ENCODE results near the gene FNBP1.
A peak's percentile ranks its signal among the peaks of the same experiment; 100 is the strongest.
"Not testable (repeated sequence)": the region's sequence is repeated elsewhere in the genome, so short reads cannot be mapped to it uniquely, and the experiment has no call there.

Gene FNBP1

GRCh38 chr9:129999141-129999510, 43.9 kb downstream of the FNBP1 start:
- H3K4me3 ChIP-seq (replicated peaks; ENCODE audit: low read depth, low read length) = no peak overlapping the region

GRCh38 chr9:129998491-129999140, 44.4 kb downstream of the FNBP1 start:
- DNase-seq (ENCODE audit: low read depth) = no peak
- no peak for TF ChIP-seq CTCF (IDR thresholded peaks at IDR 0.05; ENCODE audit: low read length, missing control alignments)
- no peak overlapping the region for H3K4me3 ChIP-seq (replicated peaks; ENCODE audit: low read depth, low read length)

More at GRCh38 chr9:129999141-129999510, 43.9 kb downstream of the FNBP1 start:
- TF ChIP-seq CTCF (IDR thresholded peaks at IDR 0.05; ENCODE audit: low read length, missing control alignments) = no peak
- DNase-seq (ENCODE audit: low read depth) = no peak

GRCh38 chr9:129997706-129998105, 45.3 kb downstream of the FNBP1 start:
- not testable (repeated sequence) for H3K4me3 ChIP-seq (replicated peaks; ENCODE audit: low read depth, low read length); DNase-seq (ENCODE audit: low read depth)

GRCh38 chr9:129996161-129996830, 46.7 kb downstream of the FNBP1 start:
- no peak for TF ChIP-seq CTCF (IDR thresholded peaks at IDR 0.05; ENCODE audit: low read length, missing control alignments)
- H3K4me3 ChIP-seq (replicated peaks; ENCODE audit: low read depth, low read length) = no peak overlapping the region

GRCh38 chr9:129995409-129996160, 47.4 kb downstream of the FNBP1 start:
- DNase-seq (ENCODE audit: low read depth) = peak; percentile 45
- no peak for TF ChIP-seq CTCF (IDR thresholded peaks at IDR 0.05; ENCODE audit: low read length, missing control alignments)
- H3K4me3 ChIP-seq (replicated peaks; ENCODE audit: low read depth, low read length) = no peak overlapping the region

More at GRCh38 chr9:129996161-129996830, 46.7 kb downstream of the FNBP1 start:
- DNase-seq (ENCODE audit: low read depth) = no peak

- DNase-seq (ENCODE audit: low read depth) = no peak
- no peak overlapping the region for H3K4me3 ChIP-seq (replicated peaks; ENCODE audit: low read depth, low read length)
- no peak for TF ChIP-seq CTCF (IDR thresholded peaks at IDR 0.05; ENCODE audit: low read length, missing control alignments)
Measured at GRCh38 chr9:129994882-129995281, 48.1 kb downstream of the FNBP1 start.

- H3K4me3 ChIP-seq (replicated peaks; ENCODE audit: low read depth, low read length); DNase-seq (ENCODE audit: low read depth): not testable (repeated sequence)
Measured at GRCh38 chr9:129991139-129991538, 51.9 kb downstream of the FNBP1 start.
